Spleen (tissue), 7 donors: ENCODE measurements around the gene CENPP.

Experiments used
- POLR2A ChIP-seq, 3 donors: fragments of 450-650 bp; IDR thresholded peaks; one replicate each; pipeline ENCODE4 v1.5.1; 2017; ENCODE audit warnings: antibody characterized with exemption in 3 of 3, mild to moderate bottlenecking in 1 of 3
- POLR2AphosphoS5 ChIP-seq, 3 donors: sonication (generic); formaldehyde crosslinking; IDR thresholded peaks; one replicate each; pipeline ENCODE4 v1.5.1; 2017; ENCODE audit warnings: antibody characterized with exemption in 3 of 3
- TF ChIP-seq, protein P1 (sequence below), 11 experiments: fragments of 200-600 bp in 7 of 11; fragments of 450-650 bp in 4 of 11; sonication (generic) in 4 of 11; IDR thresholded peaks in 8 of 11; conservative IDR thresholded peaks in 3 of 11; 1 replicate in 7 of 11; 2 replicates in 4 of 11; pipeline versions ENCODE4 v1.4.0 to v1.8.0; 2016 to 2021; ENCODE audit warnings: antibody characterized with exemption in 11 of 11, inconsistent platforms in 4 of 11, mild to moderate bottlenecking in 1 of 11
- donor health status: DM: no; HTN: no; CAD: no; lungs with moderate emphysema.
- donor health status: DM: no; HTN: no; CAD: no.
- donor health status: DM: no; HTN: no; CAD: no.

DNA sequence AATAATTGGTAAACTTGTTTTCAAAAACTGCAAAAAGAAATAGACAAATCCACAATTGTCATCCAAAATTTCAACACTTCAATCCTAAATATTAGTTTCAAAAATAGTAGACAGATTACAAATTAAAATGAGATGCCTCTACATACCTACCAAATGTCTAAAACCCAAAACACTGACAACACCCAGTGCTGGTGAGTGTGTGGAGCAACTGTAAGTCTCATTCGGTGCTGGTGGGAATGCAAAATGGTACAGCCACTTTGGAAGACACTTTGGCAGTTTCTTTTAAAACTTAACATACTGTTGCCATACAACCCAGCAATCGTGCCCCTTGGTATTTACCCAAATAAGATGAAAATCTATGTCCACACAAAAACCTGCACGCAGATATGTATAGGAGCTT lies 203.4 kb downstream of the CENPP start:
- TF ChIP-seq, protein P1, sequence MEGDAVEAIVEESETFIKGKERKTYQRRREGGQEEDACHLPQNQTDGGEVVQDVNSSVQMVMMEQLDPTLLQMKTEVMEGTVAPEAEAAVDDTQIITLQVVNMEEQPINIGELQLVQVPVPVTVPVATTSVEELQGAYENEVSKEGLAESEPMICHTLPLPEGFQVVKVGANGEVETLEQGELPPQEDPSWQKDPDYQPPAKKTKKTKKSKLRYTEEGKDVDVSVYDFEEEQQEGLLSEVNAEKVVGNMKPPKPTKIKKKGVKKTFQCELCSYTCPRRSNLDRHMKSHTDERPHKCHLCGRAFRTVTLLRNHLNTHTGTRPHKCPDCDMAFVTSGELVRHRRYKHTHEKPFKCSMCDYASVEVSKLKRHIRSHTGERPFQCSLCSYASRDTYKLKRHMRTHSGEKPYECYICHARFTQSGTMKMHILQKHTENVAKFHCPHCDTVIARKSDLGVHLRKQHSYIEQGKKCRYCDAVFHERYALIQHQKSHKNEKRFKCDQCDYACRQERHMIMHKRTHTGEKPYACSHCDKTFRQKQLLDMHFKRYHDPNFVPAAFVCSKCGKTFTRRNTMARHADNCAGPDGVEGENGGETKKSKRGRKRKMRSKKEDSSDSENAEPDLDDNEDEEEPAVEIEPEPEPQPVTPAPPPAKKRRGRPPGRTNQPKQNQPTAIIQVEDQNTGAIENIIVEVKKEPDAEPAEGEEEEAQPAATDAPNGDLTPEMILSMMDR (IDR thresholded peaks at IDR 0.05 in 8 of 11, conservative IDR thresholded peaks at IDR 0.05 in 3 of 11) = no peak
- no peak for TF ChIP-seq POLR2A (IDR thresholded peaks at IDR 0.05)
- no peak for TF ChIP-seq POLR2AphosphoS5 (IDR thresholded peaks at IDR 0.05)
